A673 (cell line): ENCODE results near the gene VAC14.

Source experiments
- CTCF ChIP-seq: fragments of 300-800, 200-600 bp; sonication (generic); conservative IDR thresholded peaks from 2 replicates; pipeline ENCODE4 v1.5.1; 2017; ENCODE audit warnings: low read depth, mild to moderate bottlenecking, antibody characterized with exemption, low read length, moderate library complexity, mixed read lengths
- EZH2 ChIP-seq: fragments of 200-600 bp; sonication (generic); IDR thresholded peaks from 2 replicates; pipeline ENCODE4 v1.6.1; 2017; ENCODE audit warnings: borderline replicate concordance, low read depth, mild to moderate bottlenecking, mixed read lengths, antibody characterized with exemption, low read length; ENCODE audit not compliant: poor library complexity, severe bottlenecking

DNA sequence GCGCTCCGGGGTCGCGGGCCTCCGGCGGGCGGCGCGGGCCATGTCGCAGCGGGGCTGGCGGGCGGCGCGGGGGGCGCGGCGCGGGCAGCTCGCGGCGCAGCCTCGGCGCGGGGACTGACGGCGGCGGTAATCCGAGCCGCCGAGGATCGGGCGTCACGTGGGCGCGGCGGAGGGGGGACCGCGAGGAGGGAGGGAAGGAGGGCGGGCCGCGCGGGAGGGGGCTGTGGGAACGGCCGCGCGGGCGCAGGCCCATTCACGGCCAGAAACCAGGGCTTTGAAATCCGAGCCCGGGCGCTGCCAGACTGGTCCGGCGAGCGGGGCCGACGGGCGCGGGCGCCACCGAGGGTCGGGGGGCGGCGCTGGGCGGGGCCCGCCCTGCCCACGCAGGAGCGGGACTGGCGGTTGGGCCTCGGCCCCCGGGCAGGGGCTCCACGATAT lies 115.0 kb downstream of the VAC14 start, which contains the start of gene MTSS2:
- TF ChIP-seq EZH2 = no peak
- no peak for TF ChIP-seq CTCF
